ENCODE results near the gene SLC6A2.

DNA sequence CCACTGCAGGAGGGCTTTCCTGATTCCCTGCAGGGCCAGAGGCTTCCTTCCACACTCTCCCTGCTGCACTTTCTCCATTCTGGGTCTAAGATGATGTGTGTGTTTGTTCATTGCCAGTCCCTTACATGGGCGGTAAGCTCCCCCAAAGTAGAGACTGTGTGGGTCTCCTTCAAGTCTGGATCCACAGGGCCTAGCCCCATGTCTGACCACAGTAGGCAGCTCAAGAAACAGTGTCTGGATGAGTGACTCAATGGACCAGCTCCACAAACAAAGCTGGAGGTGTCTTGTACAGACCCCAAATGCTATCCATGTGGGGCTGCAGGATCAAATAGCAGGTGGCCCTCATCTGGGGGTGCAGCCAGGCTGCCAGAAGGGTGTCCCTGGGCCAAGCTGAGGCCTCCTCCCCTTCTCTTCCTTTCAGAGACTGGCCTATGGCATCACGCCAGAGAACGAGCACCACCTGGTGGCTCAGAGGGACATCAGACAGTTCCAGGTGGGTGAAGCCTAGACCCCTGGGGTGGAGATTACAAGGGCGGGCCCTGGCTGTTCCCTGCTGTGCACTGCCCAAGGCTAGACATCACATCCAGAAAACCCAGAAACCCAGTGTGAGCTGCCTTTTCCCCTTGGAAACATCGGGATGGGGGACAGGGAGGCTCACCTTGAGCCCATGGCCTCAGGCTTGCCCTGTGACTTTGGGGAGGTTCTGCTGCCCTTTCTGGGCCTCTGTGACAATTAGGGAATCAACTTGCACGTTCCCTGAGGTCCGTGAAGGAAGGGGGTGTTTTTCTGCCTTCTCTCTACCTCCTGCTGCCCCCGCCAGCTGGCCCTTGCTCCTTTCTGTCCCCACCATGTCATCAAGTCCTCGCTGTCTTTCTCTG lies 45.9 kb downstream of the SLC6A2 start:
- TF ChIP-seq, protein P1, sequence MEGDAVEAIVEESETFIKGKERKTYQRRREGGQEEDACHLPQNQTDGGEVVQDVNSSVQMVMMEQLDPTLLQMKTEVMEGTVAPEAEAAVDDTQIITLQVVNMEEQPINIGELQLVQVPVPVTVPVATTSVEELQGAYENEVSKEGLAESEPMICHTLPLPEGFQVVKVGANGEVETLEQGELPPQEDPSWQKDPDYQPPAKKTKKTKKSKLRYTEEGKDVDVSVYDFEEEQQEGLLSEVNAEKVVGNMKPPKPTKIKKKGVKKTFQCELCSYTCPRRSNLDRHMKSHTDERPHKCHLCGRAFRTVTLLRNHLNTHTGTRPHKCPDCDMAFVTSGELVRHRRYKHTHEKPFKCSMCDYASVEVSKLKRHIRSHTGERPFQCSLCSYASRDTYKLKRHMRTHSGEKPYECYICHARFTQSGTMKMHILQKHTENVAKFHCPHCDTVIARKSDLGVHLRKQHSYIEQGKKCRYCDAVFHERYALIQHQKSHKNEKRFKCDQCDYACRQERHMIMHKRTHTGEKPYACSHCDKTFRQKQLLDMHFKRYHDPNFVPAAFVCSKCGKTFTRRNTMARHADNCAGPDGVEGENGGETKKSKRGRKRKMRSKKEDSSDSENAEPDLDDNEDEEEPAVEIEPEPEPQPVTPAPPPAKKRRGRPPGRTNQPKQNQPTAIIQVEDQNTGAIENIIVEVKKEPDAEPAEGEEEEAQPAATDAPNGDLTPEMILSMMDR (IDR thresholded peaks at IDR 0.05), result peak; percentile 17 to 77 (median 66)
- no peak for TF ChIP-seq POLR2A (IDR thresholded peaks at IDR 0.05)

Data from thyroid gland (tissue), 4 donors.